HG03108 (cell line): ENCODE data around the gene TFB1M.
"Not testable (repeated sequence)": the region's sequence is repeated elsewhere in the genome, so short reads cannot be mapped to it uniquely, and the experiment has no call there.

Source experiments
- ATAC-seq: cut with Tn5 transposase; IDR thresholded peaks from one replicate; pipeline ENCODE4 v1.9.1; 2021; ENCODE audit warnings: moderate library complexity; ENCODE audit not compliant: unreplicated experiment

Gene TFB1M

GRCh38 chr6:155303361-155303870 is 10.9 kb downstream of the TFB1M start:
- no peak for ATAC-seq

- no peak for ATAC-seq
Observed at GRCh38 chr6:155301867-155302266, 12.4 kb downstream of the TFB1M start.

GRCh38 chr6:155297669-155298068 is 16.6 kb downstream of the TFB1M start:
- ATAC-seq: no peak

- no peak for ATAC-seq
Observed at GRCh38 chr6:155292711-155293110, 21.6 kb downstream of the TFB1M start.

GRCh38 chr6:155291291-155291690 is 23.0 kb downstream of the TFB1M start:
- ATAC-seq: no peak

GRCh38 chr6:155290491-155290890 is 23.8 kb downstream of the TFB1M start:
- no peak for ATAC-seq

- ATAC-seq: no peak
Observed at GRCh38 chr6:155287762-155288161, 26.5 kb downstream of the TFB1M start.

- ATAC-seq: no peak
Observed at GRCh38 chr6:155284775-155285174, 29.5 kb downstream of the TFB1M start.

GRCh38 chr6:155278319-155279049 is 35.8 kb downstream of the TFB1M start:
- no peak for ATAC-seq

GRCh38 chr6:155276638-155277037 is 37.6 kb downstream of the TFB1M start:
- ATAC-seq: no peak

- no peak for ATAC-seq
Observed at GRCh38 chr6:155275808-155276480, 38.3 kb downstream of the TFB1M start.

GRCh38 chr6:155274533-155274932 is 39.8 kb downstream of the TFB1M start:
- no peak for ATAC-seq

GRCh38 chr6:155274106-155274505 is 40.2 kb downstream of the TFB1M start:
- no peak for ATAC-seq

GRCh38 chr6:155273431-155273830 is 40.9 kb downstream of the TFB1M start:
- ATAC-seq: no peak

- no peak for ATAC-seq
Observed at GRCh38 chr6:155272353-155273232, 41.7 kb downstream of the TFB1M start.

- ATAC-seq: no peak
Observed at GRCh38 chr6:155271145-155271544, 43.1 kb downstream of the TFB1M start.

- no peak for ATAC-seq
Observed at GRCh38 chr6:155270561-155271091, 43.7 kb downstream of the TFB1M start.

- no peak for ATAC-seq
Observed at GRCh38 chr6:155269765-155270164, 44.5 kb downstream of the TFB1M start.

GRCh38 chr6:155268088-155268867 is 46.0 kb downstream of the TFB1M start:
- not testable (repeated sequence) for ATAC-seq

GRCh38 chr6:155267411-155267810 is 46.9 kb downstream of the TFB1M start:
- ATAC-seq: no peak
